ENCODE data around the gene PTPRQ. TPM values are rescaled to one million over a fixed set of nuclear protein-coding genes. Genes with fewer than 3 reads are reported as not detected.

The PTPRQ gene
- total and polyA plus RNA-seq, 2 of the 8 experiments (the other 6 are each of a cell fraction or from before 2014, with no cell fraction given), result not detected

- TF ChIP-seq ATF3 (IDR thresholded peaks at IDR 0.05; ENCODE audit: insufficient read depth, low read depth, low read length), result no peak
- no peak for TF ChIP-seq NANOG (IDR thresholded peaks at IDR 0.05; ENCODE audit: insufficient read depth, low read depth, low read length, poor library complexity, severe bottlenecking)
These were observed 37.8 kb upstream of the PTPRQ start (continued) for GRCh38 chr12:80406253-80406652.

Measured in H1 (cell line).